Esophagus squamous epithelium (tissue), 4 donors: ENCODE results near the gene SSR4.

ENCODE experiments used
- CTCF ChIP-seq, 6 experiments: fragments of 450-650 bp in 4 of 6; fragments of 200-600 bp in 2 of 6; sonication (generic) in 2 of 6; IDR thresholded peaks; one replicate each; pipeline ENCODE4 v1.5.1; 2016 to 2019; ENCODE audit warnings: antibody characterized with exemption in 6 of 6, mild to moderate bottlenecking in 4 of 6, moderate library complexity in 4 of 6
- POLR2A ChIP-seq, 4 donors: fragments of 450-650 bp; IDR thresholded peaks; one replicate each; pipeline ENCODE4 v1.6.1; 2017; ENCODE audit warnings: antibody characterized with exemption in 4 of 4, mild to moderate bottlenecking in 4 of 4, moderate library complexity in 3 of 4

GRCh38 chrX:153828723-153829548, 34.5 kb downstream of the SSR4 start:
- TF ChIP-seq CTCF (IDR thresholded peaks at IDR 0.05) (no peak), POLR2A (IDR thresholded peaks at IDR 0.05) (no peak)
